H9 (cell line): Measurements from ENCODE around the gene SNX18. TPM values are rescaled to one million over a fixed set of nuclear protein-coding genes. Genes with fewer than 3 reads are reported as not detected.

Experiments used
- DNase-seq: peaks from one replicate; pipeline ENCODE4 v3.0.0-alpha.2; 2017
- H2AFZ ChIP-seq: one replicate; pipeline ENCODE4 v1.6.1; 2013; ENCODE audit warnings: mild to moderate bottlenecking, low read length, control low read depth, moderate library complexity
- H2AK5ac ChIP-seq: 2 replicates; pipeline ENCODE4 v1.6.1; 2013; ENCODE audit warnings: low read length, control low read depth, mixed read lengths; ENCODE audit not compliant: insufficient read length
- H2BK120ac ChIP-seq: one replicate; pipeline ENCODE4 v1.6.1; 2013; ENCODE audit warnings: low read depth, mild to moderate bottlenecking, low read length, control low read depth, inconsistent platforms; ENCODE audit not compliant: poor library complexity, severe bottlenecking
- H2BK12ac ChIP-seq: 2 replicates; pipeline ENCODE4 v1.6.1; 2013; ENCODE audit warnings: low read length, control low read depth, mixed read lengths, low read depth; ENCODE audit not compliant: insufficient read length
- H2BK15ac ChIP-seq: 2 replicates; pipeline ENCODE4 v1.6.1; 2013; ENCODE audit warnings: low read depth, low read length, control low read depth
- H2BK20ac ChIP-seq: one replicate; pipeline ENCODE4 v1.6.1; 2013; ENCODE audit warnings: low read depth, mild to moderate bottlenecking, low read length, control low read depth, inconsistent platforms; ENCODE audit not compliant: poor library complexity, severe bottlenecking
- H2BK5ac ChIP-seq: 2 replicates; pipeline ENCODE4 v1.6.1; 2013; ENCODE audit warnings: low read length, control low read depth, mixed read lengths; ENCODE audit not compliant: insufficient read length
- H3K14ac ChIP-seq: 2 replicates; pipeline ENCODE4 v1.6.1; 2013; ENCODE audit warnings: low read length, control low read depth; ENCODE audit not compliant: insufficient read depth
- H3K18ac ChIP-seq: 2 replicates; pipeline ENCODE4 v1.6.1; 2013; ENCODE audit warnings: low read depth, mild to moderate bottlenecking, mixed read lengths, low read length, control low read depth; ENCODE audit not compliant: insufficient read length
- H3K23ac ChIP-seq: 2 replicates; pipeline ENCODE4 v1.6.1; 2013; ENCODE audit warnings: low read length, control low read depth, mixed read lengths, low read depth; ENCODE audit not compliant: insufficient read length
- H3K23me2 ChIP-seq: 2 replicates; pipeline ENCODE4 v1.6.1; 2013; ENCODE audit warnings: low read depth, mild to moderate bottlenecking, mixed read lengths, low read length, control low read depth; ENCODE audit not compliant: insufficient read length, poor library complexity, severe bottlenecking
- H3K27ac ChIP-seq: 2 replicates; pipeline ENCODE4 v1.5.1; 2013; ENCODE audit warnings: low read length, control low read depth, mixed read lengths, low read depth; ENCODE audit not compliant: insufficient read length
- H3K27me3 ChIP-seq: 2 replicates; pipeline ENCODE4 v1.6.1; 2013; ENCODE audit warnings: low read length, control low read depth, inconsistent platforms; ENCODE audit not compliant: insufficient read depth
- H3K4ac ChIP-seq: 2 replicates; pipeline ENCODE4 v1.6.1; 2013; ENCODE audit warnings: low read depth, mild to moderate bottlenecking, control low read depth, inconsistent platforms, low read length, moderate library complexity
- H3K4me1 ChIP-seq: 2 replicates; pipeline ENCODE4 v1.6.1; 2013; ENCODE audit warnings: low read length, control low read depth, inconsistent platforms; ENCODE audit not compliant: insufficient read depth
- H3K4me2 ChIP-seq: 2 replicates; pipeline ENCODE4 v1.6.1; 2013; ENCODE audit warnings: low read length, control low read depth, mixed read lengths; ENCODE audit not compliant: insufficient read length, insufficient read depth
- H3K56ac ChIP-seq: 2 replicates; pipeline ENCODE4 v1.6.1; 2013; ENCODE audit warnings: low read depth, mild to moderate bottlenecking, mixed read lengths, low read length, control low read depth; ENCODE audit not compliant: insufficient read length
- H3K79me1 ChIP-seq: 2 replicates; pipeline ENCODE4 v1.6.1; 2013; ENCODE audit warnings: low read depth, mild to moderate bottlenecking, moderate library complexity, low read length, control low read depth, inconsistent platforms; ENCODE audit not compliant: insufficient read depth, poor library complexity, severe bottlenecking
- H3K79me2 ChIP-seq: 2 replicates; pipeline ENCODE4 v1.6.1; 2013; ENCODE audit warnings: low read length, control low read depth, inconsistent platforms; ENCODE audit not compliant: insufficient read depth
- H3K9ac ChIP-seq: 2 replicates; pipeline ENCODE4 v1.6.1; 2013; ENCODE audit warnings: low read length, control low read depth, mixed read lengths; ENCODE audit not compliant: insufficient read length; ENCODE audit errors: extremely low read depth
- H3K9me3 ChIP-seq: one replicate; pipeline ENCODE4 v1.6.1; 2013; ENCODE audit warnings: low read depth, low read length, inconsistent platforms; ENCODE audit not compliant: control insufficient read depth
- H3T11ph ChIP-seq: one replicate; pipeline ENCODE4 v1.6.1; 2013; ENCODE audit warnings: mild to moderate bottlenecking, low read length, control low read depth, inconsistent platforms
- H4K20me1 ChIP-seq: one replicate; pipeline ENCODE4 v1.6.1; 2013; ENCODE audit not compliant: control insufficient read depth, insufficient read length, insufficient read depth
- H4K5ac ChIP-seq: 2 replicates; pipeline ENCODE4 v1.6.1; 2013; ENCODE audit warnings: low read depth, mild to moderate bottlenecking, mixed read lengths, low read length, control low read depth; ENCODE audit not compliant: insufficient read length
- H4K8ac ChIP-seq: replicated peaks from 2 replicates; pipeline ENCODE4 v1.6.1; 2013; ENCODE audit warnings: low read length, control low read depth, mixed read lengths, low read depth; ENCODE audit not compliant: insufficient read length
- H4K91ac ChIP-seq: 2 replicates; pipeline ENCODE4 v1.6.1; 2013; ENCODE audit warnings: low read depth, mild to moderate bottlenecking, moderate library complexity, mixed read lengths, low read length, control low read depth; ENCODE audit not compliant: insufficient read length
- H3K27ac Mint-ChIP-seq, 3 experiments: 2 replicates in 2 of 3; 3 replicates in 1 of 3; pipeline ENCODE4 v1.8.0; 2020 to 2021; ENCODE audit warnings: mixed read lengths in 3 of 3, mild to moderate bottlenecking in 1 of 3, moderate library complexity in 1 of 3
- H3K27me3 Mint-ChIP-seq: 2 replicates; pipeline ENCODE4 v1.8.0; 2021; ENCODE audit warnings: low read depth, mild to moderate bottlenecking, moderate library complexity, mixed read lengths
- H3K36me3 Mint-ChIP-seq, 3 experiments: 2 replicates in 2 of 3; 3 replicates in 1 of 3; pipeline ENCODE4 v1.8.0; 2020 to 2021; ENCODE audit warnings: low read depth in 3 of 3, mixed read lengths in 3 of 3; ENCODE audit not compliant: insufficient read depth in 1 of 3
- H3K4me1 Mint-ChIP-seq, 2 experiments: 2 replicates each; pipeline ENCODE4 v1.8.0; 2020; ENCODE audit warnings: mixed read lengths in 2 of 2
- H3K4me3 Mint-ChIP-seq, 2 experiments: 2 replicates in 1 of 2; 3 replicates in 1 of 2; pipeline ENCODE4 v1.8.0; 2020 to 2021; ENCODE audit warnings: mild to moderate bottlenecking in 2 of 2, mixed read lengths in 2 of 2, moderate library complexity in 1 of 2
- H3K9me3 Mint-ChIP-seq, 2 experiments: 2 replicates in 1 of 2; 3 replicates in 1 of 2; pipeline ENCODE4 v1.8.0; 2020; ENCODE audit warnings: mild to moderate bottlenecking in 2 of 2, mixed read lengths in 2 of 2, moderate library complexity in 1 of 2
- CTCF ChIP-seq: fragments of 200-600 bp; sonication (generic); conservative IDR thresholded peaks from 3 replicates; pipeline ENCODE4 v1.8.0; 2021; ENCODE audit warnings: antibody characterized with exemption, mild to moderate bottlenecking
- WGBS: extraction: QIAGEN DNeasy Blood & Tissue Kit; methylation state at CpG from one replicate; pipeline ENCODE4 v1.1.7; 2013; ENCODE audit warnings: missing lambda C conversion rate, low lambda C conversion rate, mixed read lengths; ENCODE audit not compliant: insufficient read length; ENCODE audit errors: extremely low coverage; 5-methylcytosine and 5-hydroxymethylcytosine counted together
- total RNA-seq: library from RNA; stranded (reverse); gene quantifications from 2 replicates; pipeline ENCODE4 v1.2.1, GENCODE V29; 2021

Gene SNX18
- total RNA-seq, 1 experiment from 2014 or later = 17.2 TPM

GRCh38 chr5:54492178-54492577 lies 25.4 kb upstream of the SNX18 start:
- no peak overlapping the region for H3K18ac ChIP-seq
- no peak overlapping the region for H3K27ac Mint-ChIP-seq
- H3K27me3 Mint-ChIP-seq = no peaks in the 10 kb centered on the region; the same call in none of the 2 replicates
- H3K9ac ChIP-seq = no peak overlapping the region
- H3K4ac ChIP-seq = no peak overlapping the region
- no CpG with 5 or more reads among the region's 2 CpGs for WGBS
- H3K79me1 ChIP-seq = no peaks in the 10 kb centered on the region
- peaks cover 2% of the 10 kb centered on the region for H3K9me3 ChIP-seq
- no peak overlapping the region for H4K91ac ChIP-seq
- no peak overlapping the region for H2BK12ac ChIP-seq
- no peak overlapping the region for H3K14ac ChIP-seq
- no peaks in the 10 kb centered on the region for H3K79me2 ChIP-seq
- TF ChIP-seq CTCF = no peak
- no peak overlapping the region for H4K5ac ChIP-seq
- H4K8ac ChIP-seq = no peak overlapping the region
- no peak overlapping the region for H2BK5ac ChIP-seq
- H3K36me3 Mint-ChIP-seq = 0 out of 7 replicates have a peak, but pooled peaks cover 0 to under 1% (median 0%) of the 10 kb centered on the region in 3 experiments
- H2AK5ac ChIP-seq = no peak overlapping the region
- no peak overlapping the region for H3K23ac ChIP-seq
- H3K23me2 ChIP-seq = no peaks in the 10 kb centered on the region
- H3K4me1 ChIP-seq = no peaks in the 10 kb centered on the region
- H3K4me2 ChIP-seq = no peak overlapping the region
- H3K4me3 Mint-ChIP-seq = no peak overlapping the region
- no peak overlapping the region for H3K56ac ChIP-seq
- no peak overlapping the region for H2BK120ac ChIP-seq
- no peak overlapping the region for H3K27ac ChIP-seq
- no peaks in the 10 kb centered on the region for H3K4me1 Mint-ChIP-seq
- H3K27me3 ChIP-seq = no peaks in the 10 kb centered on the region
- no peak overlapping the region for H2BK20ac ChIP-seq
- no peak for DNase-seq
- no peak overlapping the region for H3T11ph ChIP-seq
- no peak overlapping the region for H2AFZ ChIP-seq
- no peaks in the 10 kb centered on the region for H4K20me1 ChIP-seq
- H2BK15ac ChIP-seq = no peak overlapping the region
- peaks cover 2 to 3% of the 10 kb centered on the region in 2 experiments; a peak in 3 of 5 replicates for H3K9me3 Mint-ChIP-seq
